Endothelial cell of umbilical vein (primary cell): ENCODE results near the gene SLF1.

Source experiments
- EZH2 ChIP-seq: IDR thresholded peaks from 2 replicates; pipeline ENCODE4 v1.6.1; 2012; ENCODE audit warnings: borderline replicate concordance, low read depth, mild to moderate bottlenecking, moderate library complexity, low read length, inconsistent platforms; ENCODE audit not compliant: severe bottlenecking
- FOS ChIP-seq: IDR thresholded peaks from 2 replicates; pipeline ENCODE4 v1.6.1; 2011; ENCODE audit warnings: mild to moderate bottlenecking, low read length, moderate library complexity, borderline replicate concordance; ENCODE audit not compliant: insufficient read depth
- JUN ChIP-seq: IDR thresholded peaks from 2 replicates; pipeline ENCODE4 v1.6.1; 2011; ENCODE audit warnings: borderline replicate concordance, low read depth; ENCODE audit not compliant: insufficient read length, insufficient read depth
- POLR2AphosphoS5 ChIP-seq: IDR thresholded peaks from 2 replicates; pipeline ENCODE4 v1.6.1; 2012; ENCODE audit warnings: low read depth, mild to moderate bottlenecking, control low read depth, low read length, moderate library complexity; ENCODE audit not compliant: insufficient read depth
- TF ChIP-seq, protein P1 (sequence below), 2 donors: IDR thresholded peaks; 1 replicate in 1 of 2; 2 replicates in 1 of 2; pipeline ENCODE4 v1.5.1; 2011; ENCODE audit warnings: low read length in 2 of 2, mild to moderate bottlenecking in 2 of 2, moderate library complexity in 2 of 2, control low read depth in 1 of 2, inconsistent platforms in 1 of 2, low read depth in 1 of 2; ENCODE audit not compliant: insufficient read depth in 1 of 2; ENCODE audit errors: extremely low read depth in 1 of 2

GRCh38 chr5:94658272-94658671 lies 39.8 kb downstream of the SLF1 start:
- TF ChIP-seq, protein P1, sequence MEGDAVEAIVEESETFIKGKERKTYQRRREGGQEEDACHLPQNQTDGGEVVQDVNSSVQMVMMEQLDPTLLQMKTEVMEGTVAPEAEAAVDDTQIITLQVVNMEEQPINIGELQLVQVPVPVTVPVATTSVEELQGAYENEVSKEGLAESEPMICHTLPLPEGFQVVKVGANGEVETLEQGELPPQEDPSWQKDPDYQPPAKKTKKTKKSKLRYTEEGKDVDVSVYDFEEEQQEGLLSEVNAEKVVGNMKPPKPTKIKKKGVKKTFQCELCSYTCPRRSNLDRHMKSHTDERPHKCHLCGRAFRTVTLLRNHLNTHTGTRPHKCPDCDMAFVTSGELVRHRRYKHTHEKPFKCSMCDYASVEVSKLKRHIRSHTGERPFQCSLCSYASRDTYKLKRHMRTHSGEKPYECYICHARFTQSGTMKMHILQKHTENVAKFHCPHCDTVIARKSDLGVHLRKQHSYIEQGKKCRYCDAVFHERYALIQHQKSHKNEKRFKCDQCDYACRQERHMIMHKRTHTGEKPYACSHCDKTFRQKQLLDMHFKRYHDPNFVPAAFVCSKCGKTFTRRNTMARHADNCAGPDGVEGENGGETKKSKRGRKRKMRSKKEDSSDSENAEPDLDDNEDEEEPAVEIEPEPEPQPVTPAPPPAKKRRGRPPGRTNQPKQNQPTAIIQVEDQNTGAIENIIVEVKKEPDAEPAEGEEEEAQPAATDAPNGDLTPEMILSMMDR (IDR thresholded peaks at IDR 0.05; ENCODE audit: extremely low read depth in 1 of 2, insufficient read depth in 1 of 2, low read depth in 1 of 2, low read length in 2 of 2) = no peak
- TF ChIP-seq POLR2AphosphoS5 (no peak), FOS (no peak), JUN (no peak), EZH2 (no peak)
